ENCODE measurements around the gene PNKP.

PNKP gene

DNA sequence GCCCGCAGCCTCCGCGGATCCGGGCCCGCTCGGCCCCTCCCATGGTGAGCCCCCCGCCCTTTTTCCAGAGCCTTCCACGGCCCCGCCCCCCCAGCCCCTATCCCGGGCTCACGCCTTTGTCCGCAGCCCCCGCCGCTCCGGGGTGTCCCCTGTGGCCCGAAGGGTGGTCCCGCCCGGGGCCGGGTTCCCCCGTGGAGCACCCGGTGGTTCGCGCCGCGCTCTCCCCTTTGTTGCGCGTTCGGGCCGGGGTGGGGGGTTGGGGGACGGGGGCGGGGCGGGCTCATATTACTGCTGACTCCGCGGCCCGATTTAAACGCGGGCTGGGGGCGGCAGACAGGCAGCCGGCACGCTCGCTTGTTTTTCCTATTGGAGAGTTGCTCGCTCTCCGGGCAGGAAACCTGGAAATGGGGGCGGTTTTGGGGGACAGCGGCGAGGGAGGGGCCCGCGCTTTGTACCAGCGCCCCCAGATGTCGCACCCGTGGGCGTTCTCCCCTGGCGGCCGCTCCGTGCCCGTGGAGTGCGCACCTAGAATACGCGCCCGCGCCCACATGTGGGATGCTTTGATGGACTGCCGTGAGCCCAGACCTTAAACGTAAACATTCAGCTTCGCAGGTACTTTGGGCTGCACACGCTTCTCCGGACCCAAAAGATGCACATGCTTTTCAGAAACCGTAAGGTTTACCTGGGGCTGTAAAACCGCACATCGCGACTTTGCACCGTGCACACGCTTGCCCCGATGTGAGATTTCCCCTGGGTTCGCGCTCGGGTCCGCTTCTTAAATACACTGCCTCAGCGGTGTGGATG lies 15.7 kb downstream of the PNKP start:
- peak; percentile 69 for DNase-seq (ENCODE audit: low spot score)
- in situ Hi-C loops (cut with MboI; ENCODE audit: low pct_unique_long_range_greater_than_20kb, low sequenced_read_pairs, unreplicated experiment): no loop called here
- TF ChIP-seq, protein P1, sequence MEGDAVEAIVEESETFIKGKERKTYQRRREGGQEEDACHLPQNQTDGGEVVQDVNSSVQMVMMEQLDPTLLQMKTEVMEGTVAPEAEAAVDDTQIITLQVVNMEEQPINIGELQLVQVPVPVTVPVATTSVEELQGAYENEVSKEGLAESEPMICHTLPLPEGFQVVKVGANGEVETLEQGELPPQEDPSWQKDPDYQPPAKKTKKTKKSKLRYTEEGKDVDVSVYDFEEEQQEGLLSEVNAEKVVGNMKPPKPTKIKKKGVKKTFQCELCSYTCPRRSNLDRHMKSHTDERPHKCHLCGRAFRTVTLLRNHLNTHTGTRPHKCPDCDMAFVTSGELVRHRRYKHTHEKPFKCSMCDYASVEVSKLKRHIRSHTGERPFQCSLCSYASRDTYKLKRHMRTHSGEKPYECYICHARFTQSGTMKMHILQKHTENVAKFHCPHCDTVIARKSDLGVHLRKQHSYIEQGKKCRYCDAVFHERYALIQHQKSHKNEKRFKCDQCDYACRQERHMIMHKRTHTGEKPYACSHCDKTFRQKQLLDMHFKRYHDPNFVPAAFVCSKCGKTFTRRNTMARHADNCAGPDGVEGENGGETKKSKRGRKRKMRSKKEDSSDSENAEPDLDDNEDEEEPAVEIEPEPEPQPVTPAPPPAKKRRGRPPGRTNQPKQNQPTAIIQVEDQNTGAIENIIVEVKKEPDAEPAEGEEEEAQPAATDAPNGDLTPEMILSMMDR (IDR thresholded peaks at IDR 0.05; ENCODE audit: extremely low read depth, insufficient read depth, missing control alignments): no peak

DNA sequence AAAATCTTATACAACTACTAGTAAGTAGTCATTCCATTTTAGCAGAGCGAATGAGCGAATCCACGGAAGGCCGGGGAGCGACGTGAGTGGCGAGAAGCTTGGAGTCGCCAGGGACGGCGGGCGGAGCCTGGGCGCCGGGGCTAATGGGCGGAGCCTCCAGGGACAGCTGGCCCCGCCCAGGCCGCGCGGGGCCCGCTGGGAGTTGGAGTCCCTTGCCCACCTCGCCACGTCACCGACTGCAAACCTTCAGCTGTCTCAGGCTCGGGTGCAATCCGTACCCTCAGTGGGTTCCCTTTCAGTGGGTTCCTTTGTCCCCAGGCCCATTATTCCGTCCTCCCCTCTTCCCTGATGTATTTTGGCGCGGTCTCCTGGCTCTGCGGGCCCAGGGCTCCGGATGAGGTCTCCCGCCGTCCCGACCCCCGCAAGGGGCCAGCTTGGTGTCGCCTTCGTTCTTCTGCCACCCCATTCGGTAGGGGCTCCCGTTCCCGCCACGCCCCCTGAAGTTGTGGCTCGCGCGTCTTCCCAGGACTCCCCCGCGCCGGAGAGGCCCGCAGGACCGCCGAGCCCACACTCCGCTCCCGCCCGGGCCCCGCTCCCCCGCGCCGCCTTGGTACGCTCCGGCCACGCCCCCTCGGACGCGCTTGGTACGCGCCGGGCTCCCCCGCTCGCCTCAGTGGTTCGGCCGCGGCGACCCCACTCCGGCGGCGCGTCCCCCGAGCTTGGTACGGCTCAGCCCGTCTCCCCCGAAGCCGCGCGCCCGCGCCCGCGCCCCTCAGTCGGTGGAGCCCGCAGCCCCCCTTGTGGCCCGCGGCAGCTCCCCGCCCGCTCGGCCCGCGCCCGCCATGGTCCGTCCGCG lies 16.7 kb downstream of the PNKP start, which contains the start of gene PTOV1:
TSS of gene PTOV1 (plus strand) at position 673 of the 856 bp plus-strand sequence.
- in situ Hi-C loops (cut with MboI; ENCODE audit: low pct_unique_long_range_greater_than_20kb, low sequenced_read_pairs, unreplicated experiment): no loop called here
- TF ChIP-seq, protein P1 (IDR thresholded peaks at IDR 0.05; ENCODE audit: extremely low read depth, insufficient read depth, missing control alignments): no peak
- peak; percentile 98 for DNase-seq (ENCODE audit: low spot score)

DNA sequence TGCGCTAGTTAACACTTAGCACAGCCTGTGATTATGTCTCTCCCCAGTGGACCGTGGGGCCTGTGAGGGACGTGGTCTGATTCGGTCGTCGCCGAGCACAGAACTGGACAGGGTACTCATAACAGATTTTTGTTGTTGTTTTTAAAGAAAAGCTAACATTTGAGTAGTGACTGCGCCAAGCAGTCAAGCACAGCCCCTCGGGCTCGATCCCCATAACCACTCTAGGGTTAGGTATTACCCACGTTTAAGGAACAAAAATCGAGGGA lies 17.2 kb downstream of the PNKP start:
- DNase-seq (ENCODE audit: low spot score): no peak
- in situ Hi-C loops (cut with MboI; ENCODE audit: low pct_unique_long_range_greater_than_20kb, low sequenced_read_pairs, unreplicated experiment): no loop called here
- TF ChIP-seq, protein P1 (IDR thresholded peaks at IDR 0.05; ENCODE audit: extremely low read depth, insufficient read depth, missing control alignments): no peak

DNA sequence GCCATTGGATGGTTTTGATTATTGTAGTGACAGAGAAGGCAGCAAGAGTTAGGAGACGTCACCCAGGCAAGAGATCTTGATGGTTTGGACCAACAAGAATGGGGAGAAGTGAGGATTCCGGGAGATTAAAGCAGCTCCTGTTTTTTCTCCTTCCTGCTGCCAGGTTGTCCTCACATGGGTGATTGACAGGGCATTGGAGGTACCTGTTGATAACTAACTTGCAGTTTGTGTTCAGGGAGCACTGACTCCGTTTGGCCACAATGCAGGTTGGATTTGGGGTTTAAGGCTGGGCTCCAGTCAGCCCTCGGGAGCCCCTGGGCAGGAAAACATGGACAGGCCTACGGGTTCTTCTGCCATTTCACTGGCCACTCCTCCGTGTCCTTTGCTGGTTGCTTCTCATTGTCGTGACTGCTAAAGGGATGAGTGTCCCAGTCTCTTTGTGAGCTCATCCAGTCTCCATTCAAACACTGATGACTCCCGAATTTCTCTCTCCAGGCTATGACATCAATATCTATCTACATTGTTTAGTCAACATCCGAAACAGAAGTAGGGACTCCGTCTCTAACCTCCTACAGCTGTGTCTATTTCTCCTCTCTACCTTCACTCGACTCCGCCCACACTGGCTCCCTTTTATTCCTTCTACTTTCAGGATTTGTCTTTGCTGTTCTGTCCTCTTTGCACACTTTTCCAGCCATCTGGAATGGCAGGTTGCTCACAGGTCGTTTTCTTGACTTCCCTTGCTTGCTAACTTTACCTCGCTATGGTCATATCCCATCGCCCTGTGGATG lies 17.7 kb downstream of the PNKP start:
- in situ Hi-C loops (cut with MboI; ENCODE audit: low pct_unique_long_range_greater_than_20kb, low sequenced_read_pairs, unreplicated experiment): no loop called here
- TF ChIP-seq, protein P1 (IDR thresholded peaks at IDR 0.05; ENCODE audit: extremely low read depth, insufficient read depth, missing control alignments): no peak
- DNase-seq (ENCODE audit: low spot score): no peak

DNA sequence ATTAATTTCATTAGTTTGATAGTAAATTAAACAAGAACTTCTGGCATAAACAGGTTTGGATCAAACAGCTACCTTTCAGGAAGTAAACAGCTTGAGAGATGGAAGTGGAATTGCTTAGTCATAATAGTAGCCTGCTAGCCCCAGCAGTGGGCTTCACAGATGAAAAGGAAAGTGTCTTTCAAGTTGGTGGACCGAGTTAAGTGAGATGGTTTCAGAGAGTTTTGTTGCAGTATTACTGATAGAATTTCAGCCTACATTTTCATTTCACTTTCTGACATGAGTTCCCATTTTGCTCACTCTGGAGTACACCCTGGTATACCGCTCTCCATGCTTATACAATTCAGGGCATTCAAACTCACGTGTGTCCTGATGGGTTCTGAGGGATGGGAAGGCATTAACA lies 18.4 kb downstream of the PNKP start:
- DNase-seq (ENCODE audit: low spot score): peak; percentile 59
- in situ Hi-C loops (cut with MboI; ENCODE audit: low pct_unique_long_range_greater_than_20kb, low sequenced_read_pairs, unreplicated experiment): no loop called here
- TF ChIP-seq, protein P1 (IDR thresholded peaks at IDR 0.05; ENCODE audit: extremely low read depth, insufficient read depth, missing control alignments): no peak
